ENCODE measurements around the gene SNX11.

SNX11 gene

GRCh38 chr17:48162306-48162934 lies 54.9 kb downstream of the SNX11 start:
- no peak for DNase-seq (ENCODE audit: low read depth)

GRCh38 chr17:48162946-48163506 lies 55.5 kb downstream of the SNX11 start:
- DNase-seq (ENCODE audit: low read depth), result no peak

- no peak for DNase-seq (ENCODE audit: low read depth)
These were observed 56.2 kb downstream of the SNX11 start for GRCh38 chr17:48163809-48164208.

GRCh38 chr17:48169926-48170325 lies 62.4 kb downstream of the SNX11 start:
- DNase-seq (ENCODE audit: low read depth), result no peak

All from stimulated activated CD8-positive, alpha-beta memory T cell treated with anti-CD3 and anti-CD28 coated beads, Interleukin-7, amount 100 ng/mL, for 24 hours (primary cell).